ENCODE measurements around the gene CELF1.

Gene CELF1

GRCh38 chr11:47507563-47508239 lies 45.2 kb downstream of the CELF1 start:
- DNase-seq = no peak

- no peak for DNase-seq
These were observed 46.0 kb downstream of the CELF1 start for GRCh38 chr11:47506795-47507562.

- no peak for DNase-seq
These were observed 46.6 kb downstream of the CELF1 start for GRCh38 chr11:47506373-47506772.

GRCh38 chr11:47504910-47505309 lies 48.0 kb downstream of the CELF1 start:
- DNase-seq = no peak

GRCh38 chr11:47503227-47503626 lies 49.7 kb downstream of the CELF1 start:
- no peak for DNase-seq

- no peak for DNase-seq
These were observed 50.2 kb downstream of the CELF1 start for GRCh38 chr11:47502767-47503166.

- DNase-seq = no peak
These were observed 51.8 kb downstream of the CELF1 start for GRCh38 chr11:47501101-47501500.

GRCh38 chr11:47500121-47500520 lies 52.8 kb downstream of the CELF1 start:
- no peak for DNase-seq

- no peak for DNase-seq
These were observed 53.3 kb downstream of the CELF1 start for GRCh38 chr11:47499614-47500013.

- DNase-seq = no peak
These were observed 53.8 kb downstream of the CELF1 start for GRCh38 chr11:47499161-47499560.

GRCh38 chr11:47498584-47499152 lies 54.3 kb downstream of the CELF1 start:
- no peak for DNase-seq

GRCh38 chr11:47498149-47498548 lies 54.8 kb downstream of the CELF1 start:
- DNase-seq = no peak

- no peak for DNase-seq
These were observed 56.1 kb downstream of the CELF1 start for GRCh38 chr11:47496808-47497207.

GRCh38 chr11:47495856-47496217 lies 57.1 kb downstream of the CELF1 start:
- no peak for DNase-seq

GRCh38 chr11:47495011-47495855 lies 57.7 kb downstream of the CELF1 start:
- no peak for DNase-seq

- no peak for DNase-seq
These were observed 63.6 kb downstream of the CELF1 start for GRCh38 chr11:47489395-47489755.

GRCh38 chr11:47488674-47489394 lies 64.1 kb downstream of the CELF1 start:
- no peak for DNase-seq

GRCh38 chr11:47488111-47488510 lies 64.8 kb downstream of the CELF1 start:
- DNase-seq = no peak

GRCh38 chr11:47487421-47487820 lies 65.5 kb downstream of the CELF1 start:
- DNase-seq = no peak

- DNase-seq = no peak
These were observed 67.8 kb downstream of the CELF1 start for GRCh38 chr11:47485107-47485506.

GRCh38 chr11:47483457-47483856 lies 69.5 kb downstream of the CELF1 start:
- no peak for DNase-seq

GRCh38 chr11:47480762-47481161 lies 72.2 kb downstream of the CELF1 start:
- no peak for DNase-seq

Measured in hippocampal formation (tissue), 2 donors.